Stomach (tissue), 9 donors: Measurements from ENCODE around the gene ZNF333. TPM values are rescaled to one million over a fixed set of nuclear protein-coding genes. Genes with fewer than 3 reads are reported as not detected.

Source experiments
- DNase-seq, 2 donors: peaks; one replicate each; pipeline versions ENCODE4 v3.0.0 to v3.0.0-alpha.2; 2013 to 2019
- H3K27ac ChIP-seq, 5 donors: fragments of 200-600 bp in 4 of 5; sonication (generic) in 4 of 5; one replicate each; pipeline ENCODE4 v1.5.1; 2013 to 2019; ENCODE audit warnings: mild to moderate bottlenecking in 1 of 5, moderate library complexity in 1 of 5
- H3K27me3 ChIP-seq, 3 donors: fragments of 200-600 bp; sonication (generic); one replicate each; pipeline ENCODE4 v1.5.1; 2017 to 2019; ENCODE audit warnings: mixed run types in 1 of 3
- H3K36me3 ChIP-seq, 4 donors: fragments of 200-600 bp; sonication (generic); 1 replicate in 3 of 4; 2 replicates in 1 of 4; pipeline ENCODE4 v1.5.1; 2016 to 2019
- H3K4me1 ChIP-seq, 4 donors: fragments of 200-600 bp; sonication (generic); one replicate each; pipeline ENCODE4 v1.5.1; 2016 to 2019
- H3K4me3 ChIP-seq, 4 donors: fragments of 200-600 bp; sonication (generic) in 3 of 4; one replicate each; pipeline ENCODE4 v1.5.1; 2016 to 2019; ENCODE audit warnings: mild to moderate bottlenecking in 1 of 4
- H3K9me3 ChIP-seq, 4 donors: fragments of 200-600 bp; sonication (generic); one replicate each; pipeline ENCODE4 v1.5.1; 2016 to 2019
- CTCF ChIP-seq, 7 experiments: fragments of 450-650 bp in 4 of 7; fragments of 200-600 bp in 3 of 7; sonication (generic) in 3 of 7; IDR thresholded peaks; one replicate each; pipeline ENCODE4 v1.5.1; 2016 to 2019; ENCODE audit warnings: antibody characterized with exemption in 7 of 7, control low read depth in 2 of 7, mild to moderate bottlenecking in 1 of 7
- EP300 ChIP-seq: sonication (generic); formaldehyde crosslinking; IDR thresholded peaks from one replicate; pipeline ENCODE4 v1.6.1; 2017; ENCODE audit warnings: antibody characterized with exemption
- POLR2A ChIP-seq, 4 donors: fragments of 450-650 bp; IDR thresholded peaks; one replicate each; pipeline ENCODE4 v1.6.1; 2016; ENCODE audit warnings: antibody characterized with exemption in 4 of 4, control low read depth in 2 of 4, mild to moderate bottlenecking in 1 of 4, moderate library complexity in 1 of 4
- POLR2AphosphoS5 ChIP-seq, 3 donors: sonication (generic); formaldehyde crosslinking; IDR thresholded peaks; one replicate each; pipeline ENCODE4 v1.6.1; 2016; ENCODE audit warnings: antibody characterized with exemption in 3 of 3
- WGBS, 5 donors: extraction: QIAGEN DNeasy Blood & Tissue Kit in 3 of 5; methylation state at CpG; one replicate each; pipeline versions ENCODE4 v1.1.5 to v1.1.7; 2013 to 2018; 5-methylcytosine and 5-hydroxymethylcytosine counted together
- intact Hi-C: fragments of 100-400 bp; cut with DNase I; formaldehyde crosslinking; loops from one replicate; pipeline ENCODE4 v1.15.1; 2023; ENCODE audit warnings: low total_unique reads
- polyA plus RNA-seq, 3 donors: library from polyadenylated mRNA; stranded (reverse); fragments of 200-250 nt; gene quantifications; one replicate each; pipeline ENCODE4 v1.2.3, GENCODE V29; 2013
- total RNA-seq, 5 donors: library from RNA; depleted of rRNA; stranded (reverse); fragments of >200 nt; gene quantifications; one replicate each; pipeline versions ENCODE4 v1.1.0 to v1.2.3, GENCODE V29; 2014 to 2016
- donor health status: healthy with polysubstance abuse.
- donor health status: Bipolar disorder and iron deficiency.
- donor health status: healthy.

Gene ZNF333
- total and polyA plus RNA-seq, 8 donors: 3.8 to 25.9 (median 5.2) TPM

GRCh38 chr19:14661372-14661924 lies 28.4 kb upstream of the ZNF333 start:
- Histone ChIP-seq H3K4me3 (no peak overlapping the region), H3K4me1 (no peaks in the 10 kb centered on the region), H3K9me3 (no peaks in the 10 kb centered on the region), H3K27ac (no peak overlapping the region), H3K27me3 (peaks cover 0 to 12% (median 4%) of the 10 kb centered on the region in 3 donors), H3K36me3 (no peaks in the 10 kb centered on the region)
- intact Hi-C loops: no loop called here
- 60 to 78% (median 75%) methylated on average over 12 of the region's 12 CpGs for WGBS, 5 donors
- no peak for TF ChIP-seq EP300
- no peak for TF ChIP-seq CTCF (IDR thresholded peaks at IDR 0.05)
- TF ChIP-seq POLR2A (IDR thresholded peaks at IDR 0.05): no peak
- no peak for TF ChIP-seq POLR2AphosphoS5 (IDR thresholded peaks at IDR 0.05)
- peak in 1 of 2 donors; percentile 15 for DNase-seq

- DNase-seq: no peak
- H3K36me3 ChIP-seq: no peaks in the 10 kb centered on the region
- 65 to 81% (median 74%) methylated on average over 3 of the region's 3 CpGs for WGBS, 5 donors
- no peaks in the 10 kb centered on the region for H3K4me1 ChIP-seq
- intact Hi-C loops: no loop called here
- H3K27ac ChIP-seq: no peak overlapping the region
- H3K4me3 ChIP-seq: no peak overlapping the region
- H3K9me3 ChIP-seq: peaks cover 0 to 20% (median 19%) of the 10 kb centered on the region in 4 donors
- H3K27me3 ChIP-seq: peaks cover 0 to 38% (median 8%) of the 10 kb centered on the region in 3 donors
- TF ChIP-seq EP300: no peak
- no peak for TF ChIP-seq POLR2AphosphoS5 (IDR thresholded peaks at IDR 0.05)
- TF ChIP-seq CTCF (IDR thresholded peaks at IDR 0.05): no peak
- no peak for TF ChIP-seq POLR2A (IDR thresholded peaks at IDR 0.05)
Observed at GRCh38 chr19:14669940-14670339, 19.9 kb upstream of the ZNF333 start.

GRCh38 chr19:14670408-14670807 lies 19.4 kb upstream of the ZNF333 start:
- Histone ChIP-seq H3K4me3 (no peak overlapping the region), H3K9me3 (peaks cover 0 to 20% (median 19%) of the 10 kb centered on the region in 4 donors), H3K4me1 (no peaks in the 10 kb centered on the region), H3K27me3 (peaks cover 0 to 42% (median 8%) of the 10 kb centered on the region in 3 donors), H3K36me3 (no peaks in the 10 kb centered on the region), H3K27ac (no peak overlapping the region)
- intact Hi-C loops: no loop called here
- DNase-seq: no peak
- 67 to 73% (median 68%) methylated on average over 2 of the region's 2 CpGs for WGBS, 5 donors
- no peak for TF ChIP-seq EP300

GRCh38 chr19:14672188-14672872 lies 17.5 kb upstream of the ZNF333 start:
- H3K27me3 ChIP-seq: peaks cover 0 to 44% (median 8%) of the 10 kb centered on the region in 3 donors
- peaks cover 0 to 20% (median 19%) of the 10 kb centered on the region in 4 donors for H3K9me3 ChIP-seq
- no peaks in the 10 kb centered on the region for H3K36me3 ChIP-seq
- intact Hi-C loops: no loop called here
- peak overlapping the region in 1 of 5 donors; percentile 12 for H3K27ac ChIP-seq
- H3K4me3 ChIP-seq: no peak overlapping the region
- TF ChIP-seq EP300 (no peak), CTCF (IDR thresholded peaks at IDR 0.05) (no peak), POLR2A (IDR thresholded peaks at IDR 0.05) (no peak), POLR2AphosphoS5 (IDR thresholded peaks at IDR 0.05) (no peak)
- DNase-seq: no peak
- H3K4me1 ChIP-seq: no peaks in the 10 kb centered on the region
- 82 to 91% (median 85%) methylated on average over 3 of the region's 3 CpGs for WGBS, 5 donors

- no peak for DNase-seq
- no peak overlapping the region for H3K27ac ChIP-seq
- intact Hi-C loops: no loop called here
- no peak overlapping the region for H3K4me3 ChIP-seq
- peaks cover 0 to 44% (median 8%) of the 10 kb centered on the region in 3 donors for H3K27me3 ChIP-seq
- H3K36me3 ChIP-seq: no peaks in the 10 kb centered on the region
- H3K4me1 ChIP-seq: no peaks in the 10 kb centered on the region
- TF ChIP-seq POLR2A (IDR thresholded peaks at IDR 0.05) (no peak), EP300 (no peak), POLR2AphosphoS5 (IDR thresholded peaks at IDR 0.05) (no peak), CTCF (IDR thresholded peaks at IDR 0.05) (no peak)
- peaks cover 0 to 20% (median 19%) of the 10 kb centered on the region in 4 donors for H3K9me3 ChIP-seq
- 63 to 84% (median 68%) methylated on average over 1 of the region's 1 CpG for WGBS, 5 donors
Observed at GRCh38 chr19:14673088-14673487, 16.8 kb upstream of the ZNF333 start.
